ENCODE results near the gene CRMP1. TPM values are rescaled to one million over a fixed set of nuclear protein-coding genes. Genes with fewer than 3 reads are reported as not detected.
A peak's percentile ranks its signal among the peaks of the same experiment; 100 is the strongest.

The CRMP1 gene
- total and polyA plus RNA-seq, 2 of the 8 experiments (the other 6 are each of a cell fraction or from before 2014, with no cell fraction given), result 120 to 131 TPM

GRCh38 chr4:5932035-5932568 lies 39.2 kb upstream of the CRMP1 start:
- Histone ChIP-seq H4K5ac (ENCODE audit: insufficient read length, low read depth, low read length) (no peak overlapping the region), H2BK5ac (ENCODE audit: low read depth, low read length) (peak overlapping the region; percentile 35; the same call in 1 of the 2 replicates), H4K91ac (replicated peaks; ENCODE audit: insufficient read length, low read length) (no peak overlapping the region), H2AFZ (ENCODE audit: low read length) (no peak overlapping the region), H2AK5ac (ENCODE audit: low read depth, low read length) (no peak overlapping the region), H3K79me2 (ENCODE audit: control insufficient read depth in 1 of 2, insufficient read depth in 2 of 2, low read length in 2 of 2) (no peaks in the 10 kb centered on the region), H4K8ac (ENCODE audit: extremely low read depth, insufficient read depth, low read length) (no peak overlapping the region), H3K23me2 (ENCODE audit: low read depth, low read length) (peaks cover 2% of the 10 kb centered on the region; the same call in 1 of the 2 replicates), H3K4me1 (replicated peaks in 1 of 4; ENCODE audit: control insufficient read depth in 3 of 4, insufficient read depth in 4 of 4, low read length in 3 of 4) (peaks cover 0 to 5% (median 3%) of the 10 kb centered on the region in 4 experiments; a peak in 4 of 7 replicates), H3K18ac (ENCODE audit: extremely low read depth, low read length) (no peak overlapping the region), H3K56ac (replicated peaks; ENCODE audit: insufficient read length, low read depth, low read length) (no peak overlapping the region), H2BK20ac (ENCODE audit: low read length) (no peak overlapping the region), H2BK12ac (ENCODE audit: low read depth, low read length) (no peak overlapping the region), H3K14ac (ENCODE audit: insufficient read length) (no peak overlapping the region), H3K9ac (replicated peaks in 1 of 4; ENCODE audit: extremely low read depth in 1 of 4, low read depth in 3 of 4, low read length in 3 of 4) (no peak overlapping the region), H3K4ac (replicated peaks; ENCODE audit: insufficient read length, low read depth, low read length) (no peak overlapping the region), H3K79me1 (ENCODE audit: low read depth, low read length) (no peaks in the 10 kb centered on the region), H3K4me3 (ENCODE audit: extremely low read depth in 1 of 4, insufficient read depth in 2 of 4, low read depth in 3 of 4, low read length in 4 of 4) (no peak overlapping the region), H2BK15ac (ENCODE audit: low read length) (peak overlapping the region; percentile 99; the same call in 1 of the 2 replicates), H3K27ac (ENCODE audit: low read depth, low read length) (no peak overlapping the region), H3K23ac (ENCODE audit: insufficient read length) (no peak overlapping the region), H2BK120ac (replicated peaks; ENCODE audit: low read depth, low read length) (no peak overlapping the region), H4K20me1 (replicated peaks in 1 of 2; ENCODE audit: control insufficient read depth in 1 of 2, insufficient read depth in 2 of 2, low read length in 2 of 2) (no peaks in the 10 kb centered on the region), H3K9me3 (ENCODE audit: insufficient read depth in 2 of 2, low read depth in 1 of 2, low read length in 1 of 2) (no peaks in the 10 kb centered on the region), H3K27me3 (replicated peaks in 1 of 4; ENCODE audit: control insufficient read depth in 3 of 4, extremely low read depth in 1 of 4, insufficient read depth in 3 of 4, low read length in 3 of 4) (peaks cover 0 to 4% (median 1%) of the 10 kb centered on the region in 4 experiments; a peak in 2 of 7 replicates), H3K36me3 (ENCODE audit: control insufficient read depth in 2 of 4, insufficient read depth in 4 of 4, low read length in 3 of 4) (no peaks in the 10 kb centered on the region), H3K4me2 (ENCODE audit: insufficient read depth in 1 of 2, low read depth in 2 of 2, low read length in 2 of 2) (no peak overlapping the region)
- TF ChIP-seq CEBPB (IDR thresholded peaks at IDR 0.05; ENCODE audit: low read depth, low read length) (no peak), MAFK (IDR thresholded peaks at IDR 0.05; ENCODE audit: low read depth, low read length) (no peak), SIN3A (conservative IDR thresholded peaks at IDR 0.05 in 1 of 2, IDR thresholded peaks at IDR 0.05 in 1 of 2; ENCODE audit: low read depth in 1 of 2, low read length in 2 of 2) (peak in 1 of 2 experiments; percentile 64; a peak in 1 of 4 replicates), NRF1 (IDR thresholded peaks at IDR 0.05; ENCODE audit: low read depth, low read length) (no peak), CBX5 (IDR thresholded peaks at IDR 0.05; ENCODE audit: low read depth, low read length) (no peak)
- TF ChIP-seq, protein P1, sequence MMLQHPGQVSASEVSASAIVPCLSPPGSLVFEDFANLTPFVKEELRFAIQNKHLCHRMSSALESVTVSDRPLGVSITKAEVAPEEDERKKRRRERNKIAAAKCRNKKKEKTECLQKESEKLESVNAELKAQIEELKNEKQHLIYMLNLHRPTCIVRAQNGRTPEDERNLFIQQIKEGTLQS (IDR thresholded peaks at IDR 0.05; ENCODE audit: insufficient read depth, low read depth, low read length), result no peak
- ChIA-PET POLR2A (ENCODE audit: partially characterized antibody) (interaction anchor here (1.2 to 1.4 kb wide), 2 partner anchors 11 to 38 kb away, joined by 3 to 4 read pairs; no protein-coding TSS in a partner anchor), CTCF (ENCODE audit: partially characterized antibody) (interaction anchor here (0.8 kb wide), 1 partner anchor 48 kb away, joined by 4 read pairs; no protein-coding TSS in a partner anchor)
- DNase-seq (ENCODE audit: low read depth in 1 of 2, low spot score in 2 of 2) (no peak), FAIRE-seq (no peak)
- WGBS, 2 experiments (ENCODE audit: extremely low coverage in 1 of 2, insufficient coverage in 1 of 2, insufficient read length in 1 of 2, insufficient replicate concordance in 2 of 2, low coverage in 1 of 2, low lambda C conversion rate in 2 of 2, missing lambda C conversion rate in 1 of 2), result 87% methylated on average over 12 of the region's 12 CpGs; no CpG with 5 or more reads in 1 of the 2 experiments

Measured in H1 (cell line).